K562 (cell line): Measurements from ENCODE around the gene SH3BGR. TPM values are rescaled to one million over a fixed set of nuclear protein-coding genes. Genes with fewer than 3 reads are reported as not detected.
A peak's percentile ranks its signal among the peaks of the same experiment; 100 is the strongest.

Experiments used
- CEBPG ChIP-seq, 3 experiments: fragments of 200-800 bp in 1 of 3; sonication (Bioruptor generic) in 1 of 3; sonication (generic) in 1 of 3; formaldehyde crosslinking in 1 of 3; IDR thresholded peaks in 2 of 3; conservative IDR thresholded peaks in 1 of 3; 2 replicates each; pipeline versions ENCODE4 v1.6.1 to v1.8.0; 2016 to 2022; ENCODE audit warnings: missing compliant biosample characterization in 2 of 3, missing genetic modification characterization in 2 of 3, mild to moderate bottlenecking in 1 of 3, missing genetic modification reagents in 1 of 3
- CREB5 ChIP-seq: fragments of 250-450 bp; sonication (Bioruptor Pico); IDR thresholded peaks from 2 replicates; pipeline ENCODE4 v1.5.0; 2020; ENCODE audit warnings: mild to moderate bottlenecking
- EHMT2 ChIP-seq: fragments of 450-650 bp; IDR thresholded peaks from 2 replicates; pipeline ENCODE4 v1.6.1; 2018; ENCODE audit warnings: antibody characterized with exemption
- GABPB2 ChIP-seq: fragments of 250-450 bp; sonication (Bioruptor Pico); conservative IDR thresholded peaks from 2 replicates; pipeline ENCODE4 v1.5.1; 2021; ENCODE audit warnings: mild to moderate bottlenecking
- KDM2B ChIP-seq: fragments of 250-450 bp; sonication (Bioruptor Pico); IDR thresholded peaks from 2 replicates; pipeline ENCODE4 v1.8.0; 2021; ENCODE audit warnings: mild to moderate bottlenecking, moderate library complexity
- SOX6 ChIP-seq: fragments of 450-650 bp; IDR thresholded peaks from 2 replicates; pipeline ENCODE4 v1.6.1; 2014; ENCODE audit warnings: mild to moderate bottlenecking
- SRSF3 ChIP-seq: fragments of 200-400 bp; formaldehyde crosslinking; IDR thresholded peaks from 2 replicates; pipeline ENCODE4 v1.6.1; 2016; ENCODE audit warnings: mild to moderate bottlenecking, low read length, moderate library complexity; ENCODE audit not compliant: insufficient read depth
- TEAD4 ChIP-seq, 2 experiments: sonication (generic) in 1 of 2; formaldehyde crosslinking in 1 of 2; IDR thresholded peaks; 2 replicates each; pipeline versions ENCODE4 v1.6.1 to v1.8.0; 2012 to 2022; ENCODE audit warnings: borderline replicate concordance in 1 of 2, inconsistent platforms in 1 of 2, low read length in 1 of 2, mild to moderate bottlenecking in 1 of 2, missing genetic modification reagents in 1 of 2
- ZBTB11 ChIP-seq, 3 experiments: fragments of 200-800 bp in 1 of 3; fragments of 250-450 bp in 1 of 3; fragments of 450-650 bp in 1 of 3; sonication (Bioruptor Pico) in 1 of 3; sonication (Bioruptor generic) in 1 of 3; formaldehyde crosslinking in 1 of 3; IDR thresholded peaks; 2 replicates each; pipeline versions ENCODE4 v1.6.1 to v1.8.0; 2016 to 2022; ENCODE audit warnings: mild to moderate bottlenecking in 2 of 3, missing genetic modification characterization in 2 of 3, missing compliant biosample characterization in 1 of 3, moderate library complexity in 1 of 3
- ZNF407 ChIP-seq: fragments of 450-650 bp; IDR thresholded peaks from 2 replicates; pipeline ENCODE4 v1.6.1; 2016; ENCODE audit warnings: low read depth
- ZNF707 ChIP-seq: fragments of 250-450 bp; sonication (Bioruptor Pico); conservative IDR thresholded peaks from 2 replicates; pipeline ENCODE4 v1.8.0; 2022; ENCODE audit warnings: inconsistent platforms, mild to moderate bottlenecking, moderate library complexity
- ZNF778 ChIP-seq: fragments of 450-650 bp; formaldehyde crosslinking; IDR thresholded peaks from 2 replicates; pipeline ENCODE4 v1.4.0; 2020; ENCODE audit warnings: mild to moderate bottlenecking, moderate library complexity
- polyA plus RNA-seq, 8 experiments: library from polyadenylated mRNA; depleted of rRNA in 4 of 8; stranded (reverse) in 5 of 8; unstranded in 3 of 8; fragments of >200 nt; fragmentation: Nextera tagmentation in 2 of 8; fragmentation: Illumina TruSeq in 1 of 8; extraction: Ambion mirVana in 2 of 8; extraction: Trizol in 1 of 8; gene quantifications; 2 replicates each; pipeline versions ENCODE4 v1.2.1 to v1.2.3, GENCODE V29; 2011 to 2014; ENCODE audit warnings: inconsistent platforms in 1 of 8, missing spikeins in 1 of 8
- total RNA-seq, 7 experiments: library from RNA; depleted of rRNA in 6 of 7; stranded (reverse); fragments of >200 nt in 6 of 7; fragmentation: Illumina TruSeq in 2 of 7; extraction: Trizol in 2 of 7; gene quantifications; 2 replicates each; pipeline versions ENCODE4 v1.2.1 to v1.2.3, GENCODE V29; 2011 to 2021; ENCODE audit warnings: low replicate concordance in 1 of 7

Gene SH3BGR
- total and polyA plus RNA-seq, 9 of the 15 experiments (the other 6 are each of a cell fraction or from before 2014, with no cell fraction given): 6.6 to 42.9 (median 25.6) TPM

GRCh38 chr21:39451332-39452206 lies at the start of gene SH3BGR (continued):
- no peak for TF ChIP-seq ZNF407
- TF ChIP-seq ZNF778 (CRISPR knock-in tag): no peak
- TF ChIP-seq ZNF707 (CRISPR knock-in tag): no peak
- TF ChIP-seq EHMT2: no peak
- TF ChIP-seq KDM2B (CRISPR knock-in tag): no peak
- TF ChIP-seq SOX6: peak; percentile 31
- TF ChIP-seq TEAD4 (IDR thresholded peaks at IDR 0.05; ENCODE audit: low read length): no peak
- TF ChIP-seq TEAD4 (CRISPR knock-in tag; IDR thresholded peaks at IDR 0.05; ENCODE audit: borderline replicate concordance): no peak
- TF ChIP-seq ZBTB11 (CRISPR knock-in tag; IDR thresholded peaks at IDR 0.05): no peak
- no peak for TF ChIP-seq SRSF3
- TF ChIP-seq CREB5 (CRISPR knock-in tag): no peak
- 0 out of 2 replicates have a peak, but pooled peaks have one; percentile 23 for TF ChIP-seq GABPB2
- TF ChIP-seq CEBPG (CRISPR knock-in tag; IDR thresholded peaks at IDR 0.05): no peak
- no peak for TF ChIP-seq CEBPG (tag; conservative IDR thresholded peaks at IDR 0.05 in 1 of 2, IDR thresholded peaks at IDR 0.05 in 1 of 2)
